Loucy (cell line): ENCODE results near the gene PTBP1.

Experiments
- EZH2phosphoT487 ChIP-seq: fragments of 200-600 bp; IDR thresholded peaks from 2 replicates; pipeline ENCODE4 v1.6.1; 2018; ENCODE audit warnings: antibody characterized with exemption, mild to moderate bottlenecking, moderate library complexity, borderline replicate concordance
- TF ChIP-seq, protein P1 (sequence below): fragments of 200-600 bp; sonication (generic); conservative IDR thresholded peaks from 2 replicates; pipeline ENCODE4 v1.5.1; 2014; ENCODE audit warnings: mild to moderate bottlenecking, antibody characterized with exemption, low read length

DNA sequence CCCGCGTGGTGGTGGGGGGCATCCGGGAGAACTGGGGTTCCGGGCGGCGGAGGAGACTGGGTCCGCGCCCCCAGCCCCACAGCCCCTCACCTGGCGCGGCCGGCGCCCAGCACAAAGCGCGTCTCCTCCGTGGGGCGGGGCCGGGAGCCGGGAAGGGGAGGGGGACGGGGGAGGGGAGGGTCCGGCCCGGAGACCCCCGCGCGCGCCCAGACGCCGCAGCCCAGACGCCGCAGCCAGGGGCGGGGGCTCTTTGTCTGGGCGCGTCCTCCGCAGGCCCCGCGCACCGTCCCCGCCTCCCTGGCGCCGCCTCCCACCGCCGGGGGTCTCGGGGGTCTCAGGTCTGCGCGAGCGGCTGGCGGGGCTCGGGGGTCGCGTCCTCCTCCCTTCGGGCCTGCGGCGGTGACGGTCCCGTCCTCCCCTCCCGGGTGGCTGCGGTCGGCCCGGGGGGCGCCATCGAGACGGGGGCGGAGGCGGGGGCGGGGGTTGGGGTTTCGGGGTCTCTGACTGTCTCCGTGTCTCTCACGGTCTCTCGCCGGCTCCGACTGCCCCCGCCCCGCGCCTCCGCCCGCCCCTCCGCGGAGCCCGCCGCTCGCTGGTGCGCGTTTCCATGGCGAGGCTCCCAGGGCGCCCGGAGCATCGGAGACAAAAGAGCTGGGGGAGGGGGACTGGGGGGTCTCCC lies 24.7 kb downstream of the PTBP1 start, which contains the start of gene PLPPR3:
- TF ChIP-seq, protein P1, sequence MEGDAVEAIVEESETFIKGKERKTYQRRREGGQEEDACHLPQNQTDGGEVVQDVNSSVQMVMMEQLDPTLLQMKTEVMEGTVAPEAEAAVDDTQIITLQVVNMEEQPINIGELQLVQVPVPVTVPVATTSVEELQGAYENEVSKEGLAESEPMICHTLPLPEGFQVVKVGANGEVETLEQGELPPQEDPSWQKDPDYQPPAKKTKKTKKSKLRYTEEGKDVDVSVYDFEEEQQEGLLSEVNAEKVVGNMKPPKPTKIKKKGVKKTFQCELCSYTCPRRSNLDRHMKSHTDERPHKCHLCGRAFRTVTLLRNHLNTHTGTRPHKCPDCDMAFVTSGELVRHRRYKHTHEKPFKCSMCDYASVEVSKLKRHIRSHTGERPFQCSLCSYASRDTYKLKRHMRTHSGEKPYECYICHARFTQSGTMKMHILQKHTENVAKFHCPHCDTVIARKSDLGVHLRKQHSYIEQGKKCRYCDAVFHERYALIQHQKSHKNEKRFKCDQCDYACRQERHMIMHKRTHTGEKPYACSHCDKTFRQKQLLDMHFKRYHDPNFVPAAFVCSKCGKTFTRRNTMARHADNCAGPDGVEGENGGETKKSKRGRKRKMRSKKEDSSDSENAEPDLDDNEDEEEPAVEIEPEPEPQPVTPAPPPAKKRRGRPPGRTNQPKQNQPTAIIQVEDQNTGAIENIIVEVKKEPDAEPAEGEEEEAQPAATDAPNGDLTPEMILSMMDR, result no peak
- TF ChIP-seq EZH2phosphoT487, result no peak
